Spleen (tissue), 11 donors: ENCODE data around the gene ABTB2. TPM values are rescaled to one million over a fixed set of nuclear protein-coding genes. Genes with fewer than 3 reads are reported as not detected.
A peak's percentile ranks its signal among the peaks of the same experiment; 100 is the strongest.

Experiments
- DNase-seq: peaks from one replicate; pipeline ENCODE4 v3.0.0-alpha.2; 2020
- H3K27ac ChIP-seq, 8 donors: fragments of 200-600 bp; sonication (generic) in 7 of 8; 1 replicate in 4 of 8; 2 replicates in 4 of 8; pipeline versions ENCODE4 v1.5.0 to v1.8.0; 2016 to 2021; ENCODE audit warnings: inconsistent platforms in 4 of 8, mild to moderate bottlenecking in 4 of 8, moderate library complexity in 1 of 8
- H3K27me3 ChIP-seq, 7 donors: fragments of 200-600 bp; sonication (generic) in 6 of 7; replicated peaks in 1 of 7; 1 replicate in 4 of 7; 2 replicates in 3 of 7; pipeline versions ENCODE4 v1.5.0 to v1.8.0; 2016 to 2021; ENCODE audit warnings: inconsistent platforms in 3 of 7, mild to moderate bottlenecking in 1 of 7
- H3K36me3 ChIP-seq, 6 donors: fragments of 200-600 bp; sonication (generic) in 5 of 6; 1 replicate in 4 of 6; 2 replicates in 2 of 6; pipeline versions ENCODE4 v1.5.0 to v1.8.0; 2016 to 2021; ENCODE audit warnings: inconsistent platforms in 2 of 6
- H3K4me1 ChIP-seq, 6 donors: fragments of 200-600 bp; sonication (generic) in 5 of 6; 1 replicate in 3 of 6; 2 replicates in 3 of 6; pipeline versions ENCODE4 v1.5.0 to v1.8.0; 2016 to 2021; ENCODE audit warnings: inconsistent platforms in 3 of 6
- H3K4me3 ChIP-seq, 8 donors: fragments of 200-600 bp; sonication (generic) in 7 of 8; 1 replicate in 4 of 8; 2 replicates in 4 of 8; pipeline versions ENCODE4 v1.5.0 to v1.8.0; 2016 to 2021; ENCODE audit warnings: inconsistent platforms in 4 of 8, mild to moderate bottlenecking in 4 of 8, moderate library complexity in 2 of 8
- H3K9me3 ChIP-seq, 8 donors: fragments of 200-600 bp; sonication (generic) in 7 of 8; 1 replicate in 4 of 8; 2 replicates in 4 of 8; pipeline versions ENCODE4 v1.5.0 to v1.8.0; 2016 to 2021; ENCODE audit warnings: inconsistent platforms in 4 of 8
- POLR2A ChIP-seq, 3 donors: fragments of 450-650 bp; IDR thresholded peaks; one replicate each; pipeline ENCODE4 v1.5.1; 2017; ENCODE audit warnings: antibody characterized with exemption in 3 of 3, mild to moderate bottlenecking in 1 of 3
- POLR2AphosphoS5 ChIP-seq, 3 donors: sonication (generic); formaldehyde crosslinking; IDR thresholded peaks; one replicate each; pipeline ENCODE4 v1.5.1; 2017; ENCODE audit warnings: antibody characterized with exemption in 3 of 3
- WGBS, 5 donors: extraction: QIAGEN DNeasy Blood & Tissue Kit in 3 of 5; methylation state at CpG; one replicate each; pipeline versions ENCODE4 v1.1.5 to v1.1.7; 2013 to 2018; 5-methylcytosine and 5-hydroxymethylcytosine counted together
- intact Hi-C: fragments of 100-400 bp; cut with DNase I; formaldehyde crosslinking; loops from one replicate; pipeline ENCODE4 v1.15.0; 2023; ENCODE audit warnings: low total_unique reads
- polyA plus RNA-seq, 3 donors: library from polyadenylated mRNA; stranded (reverse); fragments of 200-250 nt; gene quantifications; one replicate each; pipeline ENCODE4 v1.2.1, GENCODE V29; 2013
- total RNA-seq, 7 donors: library from RNA; depleted of rRNA in 3 of 7; stranded (reverse); fragments of >200 nt in 3 of 7; fragmentation: NEBNext Ultra II Directional in 4 of 7; extraction: Animal tissue kit (Norgen Biotek cat#: 25700) in 4 of 7; gene quantifications; one replicate each; pipeline versions ENCODE4 v1.1.0 to v1.2.1, GENCODE V29; 2016 to 2021
- TF ChIP-seq, protein P1 (sequence below), 11 experiments: fragments of 200-600 bp in 7 of 11; fragments of 450-650 bp in 4 of 11; sonication (generic) in 4 of 11; IDR thresholded peaks in 8 of 11; conservative IDR thresholded peaks in 3 of 11; 1 replicate in 7 of 11; 2 replicates in 4 of 11; pipeline versions ENCODE4 v1.4.0 to v1.8.0; 2016 to 2021; ENCODE audit warnings: antibody characterized with exemption in 11 of 11, inconsistent platforms in 4 of 11, mild to moderate bottlenecking in 1 of 11
- donor health status: healthy with polysubstance abuse.
- donor health status: DM: no; HTN: no; CAD: no; lungs with moderate emphysema.
- donor health status: DM: no; HTN: no; CAD: no.
- donor health status: Bipolar disorder and iron deficiency.
- donor health status: healthy.
- donor health status: DM: no; HTN: no; CAD: no.
- donor health status: DM: yes; HTN: yes; CAD: no.

Gene ABTB2
- total and polyA plus RNA-seq, 10 donors: 0.41 to 2.9 (median 1.7) TPM

DNA sequence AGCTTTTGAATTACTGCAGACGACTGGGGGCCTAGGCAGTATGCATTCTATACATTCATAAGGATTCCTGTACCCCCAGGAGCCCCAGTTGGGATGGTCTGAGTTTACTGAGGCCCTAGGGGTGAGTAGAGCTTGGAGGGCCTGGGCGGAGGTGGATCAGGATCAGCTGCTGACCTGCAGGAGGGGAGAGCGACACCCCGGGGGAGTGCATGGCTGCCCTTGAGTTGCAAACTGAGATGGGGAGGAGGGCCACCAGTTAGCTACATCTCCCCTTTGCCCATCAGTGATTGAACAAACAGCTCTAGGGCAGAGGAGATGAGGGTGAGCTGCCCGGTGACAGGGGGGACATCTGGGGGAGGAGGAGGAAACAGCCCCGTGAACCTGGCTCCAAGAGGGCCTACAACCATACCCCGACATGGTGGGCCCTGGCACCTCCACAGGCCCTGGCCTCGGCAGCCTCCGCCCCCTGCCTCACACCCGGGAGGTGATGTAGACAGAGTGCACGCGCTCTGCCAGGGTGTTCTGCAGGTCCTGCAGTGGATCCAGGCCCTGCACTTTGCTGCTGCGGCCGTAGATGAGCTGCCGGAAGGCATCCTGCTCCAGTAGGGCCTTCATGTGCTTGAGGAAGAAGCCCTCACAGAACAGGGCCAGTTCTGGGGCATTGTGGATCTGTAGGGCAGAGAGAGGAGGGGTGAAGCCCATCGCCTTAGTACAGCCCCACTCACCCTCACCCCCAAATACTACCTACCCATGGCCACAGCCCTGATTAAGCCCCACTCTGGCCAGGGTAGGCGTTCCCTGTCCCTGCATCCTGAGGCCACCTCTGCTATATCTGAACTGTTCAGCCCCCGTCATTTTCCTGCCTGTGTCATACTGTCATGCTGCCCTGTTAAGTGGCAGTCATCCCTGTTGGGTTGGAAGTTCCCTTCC, 205.6 kb downstream of the ABTB2 start:
- WGBS, 5 donors: 85 to 93% (median 88%) methylated on average over 7 to 18 of the region's 18 CpGs
- DNase-seq: peak; percentile 63
- intact Hi-C loops: no loop called here
- Histone ChIP-seq H3K4me1 (peaks cover 0 to 53% (median 18%) of the 10 kb centered on the region in 6 donors), H3K36me3 (peaks cover 4 to 94% (median 32%) of the 10 kb centered on the region in 6 donors), H3K27ac (no peak overlapping the region), H3K9me3 (no peaks in the 10 kb centered on the region), H3K27me3 (no peaks in the 10 kb centered on the region), H3K4me3 (no peak overlapping the region)
- TF ChIP-seq, protein P1, sequence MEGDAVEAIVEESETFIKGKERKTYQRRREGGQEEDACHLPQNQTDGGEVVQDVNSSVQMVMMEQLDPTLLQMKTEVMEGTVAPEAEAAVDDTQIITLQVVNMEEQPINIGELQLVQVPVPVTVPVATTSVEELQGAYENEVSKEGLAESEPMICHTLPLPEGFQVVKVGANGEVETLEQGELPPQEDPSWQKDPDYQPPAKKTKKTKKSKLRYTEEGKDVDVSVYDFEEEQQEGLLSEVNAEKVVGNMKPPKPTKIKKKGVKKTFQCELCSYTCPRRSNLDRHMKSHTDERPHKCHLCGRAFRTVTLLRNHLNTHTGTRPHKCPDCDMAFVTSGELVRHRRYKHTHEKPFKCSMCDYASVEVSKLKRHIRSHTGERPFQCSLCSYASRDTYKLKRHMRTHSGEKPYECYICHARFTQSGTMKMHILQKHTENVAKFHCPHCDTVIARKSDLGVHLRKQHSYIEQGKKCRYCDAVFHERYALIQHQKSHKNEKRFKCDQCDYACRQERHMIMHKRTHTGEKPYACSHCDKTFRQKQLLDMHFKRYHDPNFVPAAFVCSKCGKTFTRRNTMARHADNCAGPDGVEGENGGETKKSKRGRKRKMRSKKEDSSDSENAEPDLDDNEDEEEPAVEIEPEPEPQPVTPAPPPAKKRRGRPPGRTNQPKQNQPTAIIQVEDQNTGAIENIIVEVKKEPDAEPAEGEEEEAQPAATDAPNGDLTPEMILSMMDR (IDR thresholded peaks at IDR 0.05 in 8 of 11, conservative IDR thresholded peaks at IDR 0.05 in 3 of 11): no peak
- TF ChIP-seq POLR2A (IDR thresholded peaks at IDR 0.05): no peak
- peak in 1 of 3 donors; percentile 42 for TF ChIP-seq POLR2AphosphoS5 (IDR thresholded peaks at IDR 0.05)

DNA sequence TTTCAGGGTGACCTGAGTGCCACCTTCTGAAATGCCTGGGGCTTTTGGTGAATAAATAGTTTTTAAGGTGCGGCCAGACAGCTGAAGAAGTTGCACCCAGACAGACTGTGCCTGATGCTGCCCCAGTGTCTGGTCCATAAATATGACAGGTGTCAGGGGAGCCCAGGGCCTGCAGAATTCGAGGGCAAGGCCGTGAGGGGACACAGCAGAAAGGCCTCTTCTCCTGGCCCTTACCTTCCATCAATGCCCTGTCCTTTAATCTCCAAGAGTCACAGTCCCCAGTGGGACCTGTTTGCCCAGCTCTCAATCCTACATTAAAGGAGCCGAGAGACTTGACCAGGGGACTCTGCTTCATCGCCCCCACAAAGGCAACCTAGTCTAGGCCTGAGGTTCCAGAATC, 206.6 kb downstream of the ABTB2 start:
- intact Hi-C loops: no loop called here
- no peak overlapping the region for H3K4me3 ChIP-seq
- TF ChIP-seq POLR2AphosphoS5 (IDR thresholded peaks at IDR 0.05): no peak
- TF ChIP-seq, protein P1 (IDR thresholded peaks at IDR 0.05 in 8 of 11, conservative IDR thresholded peaks at IDR 0.05 in 3 of 11): no peak
- no peaks in the 10 kb centered on the region for H3K27me3 ChIP-seq
- peak; percentile 24 for DNase-seq
- 90 to 99% (median 94%) methylated on average over 5 of the region's 5 CpGs for WGBS, 5 donors
- H3K27ac ChIP-seq: no peak overlapping the region
- no peaks in the 10 kb centered on the region for H3K9me3 ChIP-seq
- peaks cover 5 to 97% (median 42%) of the 10 kb centered on the region in 6 donors for H3K36me3 ChIP-seq
- H3K4me1 ChIP-seq: peaks cover 0 to 53% (median 18%) of the 10 kb centered on the region in 6 donors

DNA sequence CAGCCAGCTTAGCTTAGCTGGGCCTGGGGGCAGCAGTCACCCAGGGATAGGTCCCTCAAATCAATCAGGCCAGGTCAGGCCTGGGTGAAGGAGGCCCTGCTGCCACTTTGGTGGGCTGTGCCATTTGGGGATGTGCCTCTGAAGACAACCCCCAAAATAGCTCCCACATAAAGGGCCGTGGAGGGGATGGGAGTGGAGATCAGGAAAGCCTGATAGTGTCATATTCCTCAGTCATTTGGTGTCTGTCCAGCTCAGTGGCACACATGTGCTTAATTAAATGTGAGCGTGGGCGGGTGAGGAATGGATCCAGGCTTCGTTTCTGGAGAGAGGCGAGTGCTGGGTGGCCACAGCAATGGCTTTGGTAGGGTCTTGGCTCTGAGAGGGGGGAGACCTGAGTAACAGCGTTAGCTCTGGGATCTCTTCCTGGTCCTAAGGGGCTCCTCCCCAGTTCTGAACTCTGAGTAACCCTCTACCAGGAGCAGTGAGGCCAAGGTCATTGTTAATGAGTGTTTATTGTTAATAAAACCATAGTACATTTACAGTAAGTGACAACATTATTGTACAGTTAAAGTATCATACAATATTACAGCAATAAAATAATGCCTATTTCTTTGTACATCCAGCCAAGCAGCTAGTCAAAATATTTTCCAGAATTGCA, 207.2 kb downstream of the ABTB2 start:
- Histone ChIP-seq H3K9me3 (no peaks in the 10 kb centered on the region), H3K4me3 (no peak overlapping the region), H3K4me1 (peaks cover 0 to 53% (median 18%) of the 10 kb centered on the region in 6 donors), H3K27ac (no peak overlapping the region), H3K36me3 (peaks cover 5 to 97% (median 47%) of the 10 kb centered on the region in 6 donors), H3K27me3 (no peaks in the 10 kb centered on the region)
- intact Hi-C loops: no loop called here
- WGBS, 5 donors: 71 to 85% (median 79%) methylated on average over 6 of the region's 6 CpGs
- TF ChIP-seq POLR2AphosphoS5 (IDR thresholded peaks at IDR 0.05) (no peak), POLR2A (IDR thresholded peaks at IDR 0.05) (no peak)
- TF ChIP-seq, protein P1 (IDR thresholded peaks at IDR 0.05 in 8 of 11, conservative IDR thresholded peaks at IDR 0.05 in 3 of 11): no peak
- peak; percentile 48 for DNase-seq

DNA sequence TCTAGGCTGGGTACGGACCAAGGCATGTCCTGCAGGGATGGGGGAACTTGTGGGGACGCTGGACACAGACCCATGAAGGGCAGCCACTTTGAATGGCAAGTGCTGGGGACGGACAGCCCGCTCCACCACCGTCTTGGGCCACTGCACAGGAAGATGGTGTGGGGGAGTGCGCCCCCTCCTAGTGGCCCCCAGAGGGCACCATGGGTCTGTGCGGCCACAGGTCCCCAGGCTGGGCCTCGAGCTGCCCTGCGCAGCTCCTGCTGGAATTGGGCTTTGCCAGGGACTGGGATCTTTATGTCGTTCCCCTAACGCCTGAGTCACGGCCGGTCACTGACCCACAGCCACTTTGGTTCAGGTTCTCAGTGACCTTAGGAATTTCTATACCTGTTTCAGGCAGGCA, 208.0 kb downstream of the ABTB2 start:
- TF ChIP-seq, protein P1 (IDR thresholded peaks at IDR 0.05 in 8 of 11, conservative IDR thresholded peaks at IDR 0.05 in 3 of 11): no peak
- TF ChIP-seq POLR2A (IDR thresholded peaks at IDR 0.05) (no peak), POLR2AphosphoS5 (IDR thresholded peaks at IDR 0.05) (no peak)
- 76 to 91% (median 86%) methylated on average over 10 to 13 of the region's 13 CpGs for WGBS, 5 donors
- Histone ChIP-seq H3K4me3 (no peak overlapping the region), H3K27me3 (no peaks in the 10 kb centered on the region), H3K9me3 (no peaks in the 10 kb centered on the region), H3K4me1 (peaks cover 0 to 47% (median 17%) of the 10 kb centered on the region in 6 donors), H3K27ac (no peak overlapping the region), H3K36me3 (peaks cover 5 to 97% (median 55%) of the 10 kb centered on the region in 6 donors)
- DNase-seq: no peak
- intact Hi-C loops: no loop called here
